HG03045 (cell line): ENCODE data around the gene ATXN1.
A peak's percentile ranks its signal among the peaks of the same experiment; 100 is the strongest.

Source experiments
- ATAC-seq: cut with Tn5 transposase; IDR thresholded peaks from one replicate; pipeline ENCODE4 v1.9.1; 2021; ENCODE audit warnings: mild to moderate bottlenecking, moderate library complexity; ENCODE audit not compliant: unreplicated experiment

ATXN1 gene

GRCh38 chr6:16518265-16518664 lies 243.0 kb downstream of the ATXN1 start:
- ATAC-seq: no peak

- no peak for ATAC-seq
Observed at GRCh38 chr6:16514249-16514648, 247.0 kb downstream of the ATXN1 start.

GRCh38 chr6:16512544-16513290 lies 248.5 kb downstream of the ATXN1 start:
- no peak for ATAC-seq

GRCh38 chr6:16511723-16512489 lies 249.4 kb downstream of the ATXN1 start:
- peak; percentile 53 for ATAC-seq

DNA sequence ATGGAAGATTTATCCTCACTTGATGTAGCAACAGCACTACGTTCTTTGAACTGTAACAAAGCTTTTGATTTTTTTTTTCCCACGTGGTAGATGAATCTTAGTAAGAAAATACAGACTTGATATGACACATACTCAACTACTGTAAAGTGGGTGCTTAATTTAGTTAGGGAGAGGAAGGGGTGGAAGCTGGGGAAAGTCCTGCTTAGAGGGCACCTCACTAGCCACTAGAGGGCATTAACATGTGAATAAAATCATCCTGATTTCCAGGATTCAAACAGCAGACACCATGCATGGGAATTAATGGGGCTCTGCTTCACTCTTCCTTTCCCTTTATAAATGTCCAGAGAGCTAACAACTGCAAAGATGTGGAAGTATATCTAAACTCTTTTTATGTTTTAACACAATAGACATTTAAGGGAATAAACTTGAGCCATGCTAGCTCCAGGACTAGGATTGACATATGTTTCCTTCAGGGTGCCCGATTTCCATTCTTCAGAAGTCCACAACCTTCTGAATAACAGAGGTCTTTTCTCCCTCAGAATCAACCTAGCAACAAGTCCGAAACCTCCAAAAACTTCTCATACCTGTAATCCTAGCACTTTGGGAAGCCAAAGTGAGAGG lies 250.1 kb downstream of the ATXN1 start:
- no peak for ATAC-seq

DNA sequence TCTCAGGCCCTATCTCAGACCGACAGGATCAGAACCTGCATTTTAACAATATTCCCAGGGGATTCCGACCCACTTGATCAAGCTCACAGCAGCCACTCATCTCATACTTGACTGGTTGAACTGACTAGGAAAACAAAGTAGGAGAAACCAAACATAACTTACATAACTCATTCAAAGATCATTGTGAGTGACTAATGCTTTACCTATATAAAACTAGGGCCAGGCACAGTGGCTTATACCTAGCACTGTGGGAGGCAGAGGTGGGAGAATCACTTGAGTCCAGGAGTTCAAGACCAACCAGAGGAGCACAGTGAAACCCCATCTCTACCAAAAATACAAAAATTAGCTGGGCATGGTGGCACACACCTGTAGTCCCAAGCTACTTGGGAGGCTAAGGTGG lies 251.0 kb downstream of the ATXN1 start:
- no peak for ATAC-seq

GRCh38 chr6:16508959-16509358 lies 252.3 kb downstream of the ATXN1 start:
- ATAC-seq: no peak

- no peak for ATAC-seq
Observed at GRCh38 chr6:16505711-16506357, 255.4 kb downstream of the ATXN1 start.

DNA sequence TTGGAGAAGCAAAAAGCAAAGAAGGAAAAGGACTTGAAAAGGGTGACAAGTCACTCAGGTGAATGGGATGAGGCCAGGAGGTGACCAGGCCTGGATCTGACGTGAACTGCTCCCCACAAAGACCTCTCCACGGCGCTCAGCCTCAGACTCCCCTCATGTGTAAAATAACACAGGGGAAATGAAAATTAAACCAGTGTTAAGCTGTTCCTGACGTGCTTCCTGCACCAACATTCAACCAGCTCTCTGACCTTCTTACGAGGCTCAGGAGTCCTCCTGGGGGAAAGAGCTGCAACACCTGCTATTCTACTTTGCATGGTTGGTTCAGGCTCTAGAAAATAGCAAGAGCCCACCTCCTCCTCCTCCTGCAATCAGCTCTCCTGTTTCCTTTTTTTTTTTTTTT lies 256.7 kb downstream of the ATXN1 start:
- ATAC-seq: no peak

DNA sequence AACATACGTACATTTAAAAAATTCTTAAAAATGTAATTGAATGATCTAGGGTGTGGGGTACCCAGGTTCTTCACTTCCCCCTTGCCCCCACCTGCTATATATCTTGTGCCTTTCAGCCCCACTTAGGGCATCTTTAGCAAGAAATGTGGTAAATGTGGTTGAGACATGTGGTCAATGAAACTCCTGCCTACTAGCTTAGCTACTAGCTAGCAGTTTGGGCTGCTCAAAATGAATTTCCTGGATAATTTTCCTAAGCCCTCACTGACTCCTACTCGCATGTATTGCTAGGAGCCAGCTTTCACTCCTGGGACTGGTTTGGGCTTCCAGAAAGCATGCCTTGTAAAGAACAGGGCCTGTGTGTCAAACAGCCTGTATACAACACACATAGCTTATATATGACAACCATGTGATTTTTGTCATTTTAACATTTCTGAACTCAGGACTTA lies 257.3 kb downstream of the ATXN1 start:
- peak; percentile 71 for ATAC-seq

DNA sequence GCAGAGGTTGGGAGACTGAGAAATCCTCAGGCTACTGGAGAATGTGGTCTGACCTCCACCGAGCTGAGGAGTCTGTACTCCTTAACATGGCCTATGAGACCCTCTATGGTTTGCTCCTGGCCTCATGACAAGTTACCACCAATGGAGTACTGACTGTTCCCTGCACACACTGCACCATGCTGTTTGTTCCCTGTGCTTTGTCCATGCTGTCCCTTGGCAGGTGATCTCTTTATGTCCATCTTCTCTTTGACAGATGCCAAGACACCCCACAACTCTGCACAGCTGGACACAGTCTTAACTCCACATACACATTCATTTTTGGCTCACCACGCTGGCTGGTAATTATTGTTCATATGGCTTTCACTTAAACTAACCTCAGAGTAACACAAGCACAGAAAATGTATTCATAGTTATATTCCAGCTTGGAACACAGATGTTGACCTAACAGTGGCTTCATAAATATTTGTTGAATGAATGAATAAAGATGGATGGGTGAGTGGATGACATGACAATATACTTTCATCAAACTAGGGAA lies 258.0 kb downstream of the ATXN1 start:
- ATAC-seq: no peak

DNA sequence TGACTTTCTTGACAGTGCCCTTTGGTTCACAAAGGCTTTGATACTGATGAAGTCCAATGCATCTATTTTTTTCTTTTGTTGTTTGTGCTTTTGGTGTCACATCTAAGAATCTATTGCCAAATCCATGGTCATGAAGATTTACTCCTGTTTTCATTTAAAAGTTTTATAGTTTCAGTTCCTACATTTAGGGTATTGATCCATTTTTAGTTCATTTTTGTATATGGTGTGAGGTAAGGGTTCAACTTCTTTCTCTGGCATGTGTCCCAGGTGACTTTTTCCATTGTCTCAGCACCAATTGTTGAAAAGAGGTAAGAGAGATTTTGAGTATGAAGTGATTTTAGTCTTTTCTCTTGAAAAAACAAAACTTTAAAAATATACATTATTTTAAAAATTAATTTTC lies 262.3 kb downstream of the ATXN1 start:
- ATAC-seq: no peak

DNA sequence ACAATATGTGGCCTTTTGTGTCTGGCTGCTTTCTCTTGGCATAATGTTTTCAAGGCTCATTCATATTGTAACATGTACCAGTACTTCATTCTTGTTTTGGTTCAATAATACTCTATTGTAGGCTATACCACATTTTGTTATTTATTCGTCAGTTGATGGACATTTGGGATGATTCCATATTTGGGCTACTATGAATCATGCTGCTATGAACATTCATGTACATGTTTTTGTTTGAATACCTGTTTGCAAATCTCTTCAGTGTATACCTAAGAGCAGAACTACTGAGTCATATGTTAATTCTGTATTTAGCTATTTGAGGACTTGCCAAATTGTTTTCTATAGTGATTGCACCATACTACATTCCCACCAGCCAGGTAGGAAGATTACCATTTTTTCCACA lies 263.0 kb downstream of the ATXN1 start:
- ATAC-seq: no peak

GRCh38 chr6:16496991-16497801 lies 264.1 kb downstream of the ATXN1 start:
- no peak for ATAC-seq

DNA sequence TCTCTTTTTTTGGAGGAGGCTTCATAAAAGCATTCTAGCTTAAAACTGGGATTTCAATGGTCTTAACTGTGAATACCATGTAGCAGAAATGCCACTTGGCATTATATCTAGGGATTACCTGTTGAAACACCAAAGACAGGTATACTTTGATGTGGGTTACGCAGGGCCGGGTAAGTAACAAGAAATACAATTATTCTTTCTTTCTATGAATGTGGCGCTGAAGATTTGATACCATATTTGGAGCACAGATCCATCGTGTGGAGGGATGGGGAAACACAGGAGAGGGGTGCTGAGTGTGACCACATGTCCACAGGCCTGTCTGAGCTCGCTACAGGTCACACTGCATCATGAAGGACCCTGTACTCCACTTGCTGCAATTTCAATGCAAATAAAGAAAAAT lies 265.1 kb downstream of the ATXN1 start:
- ATAC-seq: no peak

DNA sequence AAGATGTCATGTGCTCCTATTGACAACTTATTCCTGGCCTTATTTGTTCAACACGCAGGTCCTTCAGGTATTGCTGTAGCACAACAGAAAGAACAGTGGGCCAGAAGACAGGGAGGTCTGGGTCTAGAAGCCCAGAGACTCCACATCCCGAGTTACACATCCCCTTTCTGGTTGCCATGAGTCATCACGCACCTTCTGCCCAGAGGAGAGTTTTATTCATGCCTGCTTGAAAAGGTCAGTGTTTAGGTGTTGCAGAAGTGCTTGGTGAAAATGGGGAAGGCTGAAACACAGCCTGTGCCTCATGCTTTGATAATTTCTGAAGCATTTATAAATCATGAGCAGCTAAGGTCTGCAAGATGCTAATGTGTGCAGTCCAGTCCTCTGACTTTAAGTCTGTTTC lies 266.5 kb downstream of the ATXN1 start:
- peak; percentile 84 for ATAC-seq

DNA sequence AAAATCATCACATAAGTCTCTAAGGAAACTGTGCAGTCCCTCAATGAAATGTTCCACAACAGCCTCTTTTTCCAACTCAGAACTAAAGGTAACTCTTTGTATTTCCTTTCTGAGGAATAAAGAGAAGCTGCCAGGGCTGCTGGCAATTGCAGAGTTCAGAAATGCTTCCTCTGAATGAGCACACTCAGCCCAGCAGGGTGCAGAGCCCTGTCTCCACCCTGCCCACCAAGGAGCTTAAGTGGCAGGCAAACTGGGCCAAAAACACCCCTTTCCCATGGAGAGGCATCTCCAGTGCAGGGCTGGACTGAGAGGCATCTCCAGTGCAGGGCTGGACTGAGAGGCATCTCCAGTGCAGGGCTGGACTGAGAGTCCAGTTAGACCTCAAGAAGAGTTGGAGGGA lies 267.5 kb downstream of the ATXN1 start:
- no peak for ATAC-seq

DNA sequence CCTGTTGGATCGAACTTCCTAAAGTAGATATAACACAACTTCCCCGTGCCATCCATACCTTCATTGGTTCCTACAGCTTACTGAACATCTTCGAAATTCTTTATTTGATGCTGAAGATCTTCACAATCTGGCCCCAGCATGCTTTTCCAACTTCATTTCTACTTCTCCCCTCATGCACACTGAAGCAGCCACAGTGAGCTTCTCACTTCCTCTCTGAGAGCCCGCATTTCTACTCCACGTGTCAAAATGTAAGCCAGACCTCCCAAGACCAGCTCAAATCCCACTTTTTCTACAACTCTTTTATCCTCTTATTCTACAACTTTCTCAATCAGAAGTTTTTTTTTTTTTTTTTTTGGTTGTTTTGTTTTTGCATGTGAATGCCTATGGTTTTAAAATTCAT lies 268.1 kb downstream of the ATXN1 start:
- ATAC-seq: peak; percentile 57

DNA sequence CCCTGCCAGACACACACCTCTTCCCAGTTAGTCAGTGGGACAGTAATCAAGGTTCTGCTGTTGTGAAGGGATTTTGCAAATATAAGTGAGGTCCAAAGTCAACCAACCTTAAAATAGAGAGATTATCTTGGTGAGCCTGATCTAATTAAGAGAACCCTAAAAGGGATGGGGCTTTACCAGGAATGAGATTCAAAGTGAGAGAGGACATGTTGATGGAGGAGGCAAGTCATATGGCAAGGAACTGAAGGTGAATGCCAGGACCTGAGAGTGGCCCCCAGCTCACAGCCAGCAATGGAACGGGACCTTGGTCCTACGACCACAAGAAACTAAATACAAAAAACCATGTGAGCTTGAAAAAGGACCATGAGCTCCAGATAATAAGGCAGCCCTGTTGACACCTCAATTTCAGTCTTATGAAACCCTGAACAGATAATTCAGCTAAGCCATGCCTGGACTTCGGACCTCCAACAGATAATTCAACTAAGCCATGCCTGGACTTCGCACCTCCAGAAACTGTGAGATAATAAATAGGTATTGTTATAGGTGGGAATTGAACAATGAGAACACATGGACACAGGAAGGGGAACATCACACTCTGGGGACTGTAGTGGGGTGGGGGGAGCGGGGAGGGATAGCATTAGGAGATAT lies 269.5 kb downstream of the ATXN1 start:
- ATAC-seq: no peak

GRCh38 chr6:16490616-16491015 lies 270.6 kb downstream of the ATXN1 start:
- no peak for ATAC-seq
